HG03469 (cell line): ENCODE measurements around the gene IRF8.
"Not testable (repeated sequence)": the region's sequence is repeated elsewhere in the genome, so short reads cannot be mapped to it uniquely, and the experiment has no call there.

Source experiments
- ATAC-seq: cut with Tn5 transposase; IDR thresholded peaks from one replicate; pipeline ENCODE4 v1.9.1; 2021; ENCODE audit warnings: mild to moderate bottlenecking, moderate library complexity, moderate number of reproducible peaks; ENCODE audit not compliant: unreplicated experiment

Gene IRF8, protein sequence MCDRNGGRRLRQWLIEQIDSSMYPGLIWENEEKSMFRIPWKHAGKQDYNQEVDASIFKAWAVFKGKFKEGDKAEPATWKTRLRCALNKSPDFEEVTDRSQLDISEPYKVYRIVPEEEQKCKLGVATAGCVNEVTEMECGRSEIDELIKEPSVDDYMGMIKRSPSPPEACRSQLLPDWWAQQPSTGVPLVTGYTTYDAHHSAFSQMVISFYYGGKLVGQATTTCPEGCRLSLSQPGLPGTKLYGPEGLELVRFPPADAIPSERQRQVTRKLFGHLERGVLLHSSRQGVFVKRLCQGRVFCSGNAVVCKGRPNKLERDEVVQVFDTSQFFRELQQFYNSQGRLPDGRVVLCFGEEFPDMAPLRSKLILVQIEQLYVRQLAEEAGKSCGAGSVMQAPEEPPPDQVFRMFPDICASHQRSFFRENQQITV

GRCh38 chr16:85898521-85899442 lies at the start of gene IRF8:
TSS of gene IRF8 (plus strand) at chr16:85899162. CDS start at chr16:85903016, 3,854 bp downstream.
- no peak for ATAC-seq

DNA sequence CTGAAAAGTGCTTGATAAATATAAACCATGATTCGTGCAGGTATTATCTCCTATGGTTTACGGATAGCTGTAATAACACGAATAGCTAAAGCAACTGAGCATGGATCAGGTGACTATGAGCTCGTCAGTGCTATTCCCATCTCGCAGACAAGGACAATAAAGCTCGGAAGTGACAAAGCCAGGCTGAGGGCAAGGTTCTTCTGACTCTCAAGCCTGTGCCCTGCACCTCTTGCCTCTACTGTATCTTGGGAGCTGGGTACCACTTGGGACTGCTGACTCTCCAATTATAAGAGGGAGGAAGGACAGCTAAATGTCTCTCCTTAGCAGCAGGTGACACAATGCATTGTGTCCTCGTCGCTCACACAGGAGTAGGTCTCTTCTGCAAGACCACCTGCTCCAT lies 49.6 kb upstream of the IRF8 start:
- ATAC-seq, result no peak

DNA sequence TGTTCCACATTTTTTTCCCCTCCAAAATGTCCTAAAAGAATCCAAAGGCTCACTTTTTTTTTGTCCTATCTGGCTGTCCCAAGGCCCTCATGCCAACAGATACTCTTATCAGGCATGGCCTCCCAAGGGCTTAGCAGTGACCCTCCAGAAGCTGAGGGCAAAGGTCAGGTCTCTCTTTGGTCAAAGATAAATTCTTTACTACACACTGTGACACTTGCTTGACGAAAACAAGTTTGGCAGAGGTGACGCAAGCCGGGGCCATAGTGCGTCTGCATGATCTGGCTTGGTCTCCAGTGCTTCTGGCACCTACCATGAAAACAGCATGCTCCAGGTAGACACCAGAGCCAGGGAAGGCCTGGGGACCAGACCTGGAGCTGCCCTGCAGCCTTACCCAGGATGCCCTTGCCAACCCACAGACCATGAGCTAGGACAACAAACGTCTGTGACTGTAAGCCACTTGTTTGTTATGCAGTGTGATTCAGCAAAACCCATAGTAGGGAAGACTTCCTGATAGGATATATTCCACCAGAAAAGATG lies 48.5 kb upstream of the IRF8 start:
- no peak for ATAC-seq

DNA sequence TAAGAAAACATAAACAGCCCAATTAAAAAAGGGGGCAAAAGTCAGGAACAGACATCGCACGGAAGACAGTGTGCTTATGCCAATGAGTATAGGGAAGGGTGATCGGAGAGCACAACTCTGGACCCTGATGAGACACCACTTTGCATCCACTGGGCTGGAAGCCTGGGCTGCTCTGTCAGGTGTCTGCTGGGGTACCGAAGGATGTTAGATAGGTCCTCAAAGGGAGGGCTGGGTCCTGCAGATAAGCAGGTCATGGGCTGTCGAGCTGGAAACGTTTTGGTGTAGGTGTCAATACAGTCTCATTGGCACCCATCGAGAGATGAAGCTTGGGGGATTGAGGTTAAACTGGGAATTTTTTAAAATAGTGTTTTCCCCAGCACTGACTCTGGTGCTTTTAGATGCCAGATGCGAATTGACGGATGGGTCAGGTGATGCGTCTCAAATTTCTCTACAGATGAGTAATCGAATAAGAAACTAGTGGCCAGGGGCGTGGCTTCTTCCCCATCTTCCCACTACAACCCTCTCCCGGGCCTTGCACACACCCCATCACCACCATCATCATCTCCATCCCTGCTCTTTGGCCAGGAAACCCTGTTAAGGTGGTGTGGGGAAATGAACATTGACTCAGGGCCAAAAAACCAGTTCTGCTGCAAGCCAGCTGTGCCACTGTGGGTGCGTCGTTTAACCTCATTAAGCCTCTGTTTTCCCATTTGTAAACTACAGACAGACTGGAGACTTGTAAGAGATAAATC lies 47.8 kb upstream of the IRF8 start:
- no peak for ATAC-seq

DNA sequence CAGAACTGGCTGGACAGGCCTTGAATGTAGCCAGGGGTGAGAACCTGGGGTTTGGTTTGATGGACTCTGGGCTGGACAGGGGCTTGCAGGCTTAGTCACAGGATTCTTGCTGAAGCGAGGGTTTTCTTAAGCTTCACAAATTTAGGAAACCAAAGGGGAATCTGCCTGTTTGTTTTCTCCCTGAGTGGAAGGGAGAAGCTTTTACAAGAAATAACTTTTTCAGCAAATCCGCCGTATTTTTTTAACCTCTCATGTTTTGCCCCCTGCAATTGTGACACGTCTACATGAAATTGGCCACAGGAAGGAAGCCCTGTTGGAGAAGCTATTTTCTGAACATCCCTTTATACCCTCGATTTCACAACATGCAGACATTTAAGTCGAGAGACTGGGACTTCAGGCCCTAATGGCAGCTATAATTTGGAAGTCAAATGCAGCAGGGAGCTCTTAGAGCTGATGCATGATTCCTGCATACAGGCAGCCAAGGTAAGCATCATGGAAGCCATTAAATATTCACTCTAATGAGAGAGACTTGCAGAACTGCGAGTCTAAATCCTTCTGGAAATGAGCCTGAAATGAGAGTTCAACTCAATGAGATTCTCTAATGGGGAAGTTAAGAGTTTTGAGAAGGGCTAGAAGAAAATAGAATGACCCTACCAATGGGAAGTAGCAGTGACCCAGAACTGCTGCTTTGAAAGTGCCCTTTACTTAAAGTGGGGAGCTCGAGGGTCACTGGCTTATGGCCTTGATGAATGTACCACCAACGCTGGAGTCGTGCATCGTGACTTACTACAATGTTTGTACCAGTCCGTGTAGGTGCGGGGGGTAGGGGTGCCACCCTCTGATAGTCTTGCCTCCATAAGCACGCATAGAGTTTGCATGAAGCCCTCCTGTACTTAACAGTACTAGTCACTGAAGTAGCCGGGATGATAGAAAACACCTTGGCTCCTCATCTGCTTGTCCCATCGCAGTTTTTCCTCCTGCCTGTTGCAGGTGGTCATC lies 45.1 kb upstream of the IRF8 start:
- no peak for ATAC-seq

DNA sequence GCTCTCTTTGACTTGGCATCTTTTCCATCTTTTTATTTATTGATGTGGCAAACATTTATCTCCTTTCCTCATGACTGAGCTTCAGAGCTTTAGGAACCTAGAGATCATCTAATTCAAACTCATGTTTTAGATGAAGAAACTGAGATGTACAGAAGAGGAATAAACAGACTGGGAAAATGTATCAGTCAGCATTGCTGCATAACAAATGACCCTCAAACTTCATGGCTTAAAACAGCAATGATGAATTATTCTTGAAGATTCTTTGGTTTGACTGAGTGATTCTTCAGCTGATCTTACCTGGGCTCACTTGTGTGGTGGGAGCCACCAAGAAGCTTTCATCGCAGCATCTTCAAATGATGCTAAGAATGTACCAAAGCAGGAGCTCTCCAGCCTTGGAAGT lies 44.0 kb upstream of the IRF8 start:
- ATAC-seq, result no peak

DNA sequence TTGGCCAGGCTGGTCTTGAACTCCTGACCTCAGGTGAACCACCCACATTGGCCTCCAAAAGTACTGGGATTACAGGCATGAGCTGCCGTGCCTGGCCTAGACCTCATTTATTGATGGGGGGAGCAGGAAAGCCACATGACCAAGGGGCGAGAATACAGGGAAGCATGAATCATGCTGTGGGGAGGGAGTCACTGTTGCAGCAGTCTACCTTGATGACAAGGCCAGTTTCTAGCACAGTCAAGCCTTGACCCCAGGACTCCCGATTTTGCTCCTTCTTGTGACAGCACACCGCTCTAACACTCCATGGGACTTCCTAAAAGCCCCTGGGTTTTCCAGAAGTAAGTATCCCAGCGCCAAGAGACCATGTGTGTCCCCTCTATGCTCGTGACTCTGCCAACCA lies 42.9 kb upstream of the IRF8 start:
- ATAC-seq, result no peak

DNA sequence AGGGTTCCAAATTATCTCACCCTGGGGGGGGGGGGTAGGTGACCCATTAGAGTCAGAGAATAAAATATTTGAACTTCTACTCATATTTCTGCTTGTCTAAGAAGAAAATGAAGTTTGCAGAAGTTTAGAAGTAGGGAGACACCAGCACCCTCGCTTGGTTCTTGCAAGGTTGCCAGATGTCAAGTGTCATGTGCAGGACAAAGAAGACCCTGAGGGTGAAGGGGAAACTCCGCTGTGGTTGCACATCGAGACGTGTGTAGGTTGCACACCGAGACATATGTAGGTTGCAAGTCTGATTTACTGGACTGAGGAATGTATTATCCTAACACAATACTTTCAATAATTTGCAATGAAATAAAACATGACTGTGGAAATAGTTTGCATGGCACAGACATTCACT lies 42.4 kb upstream of the IRF8 start:
- no peak for ATAC-seq

- ATAC-seq, result no peak
These were observed 41.6 kb upstream of the IRF8 start for GRCh38 chr16:85857406-85857805.

DNA sequence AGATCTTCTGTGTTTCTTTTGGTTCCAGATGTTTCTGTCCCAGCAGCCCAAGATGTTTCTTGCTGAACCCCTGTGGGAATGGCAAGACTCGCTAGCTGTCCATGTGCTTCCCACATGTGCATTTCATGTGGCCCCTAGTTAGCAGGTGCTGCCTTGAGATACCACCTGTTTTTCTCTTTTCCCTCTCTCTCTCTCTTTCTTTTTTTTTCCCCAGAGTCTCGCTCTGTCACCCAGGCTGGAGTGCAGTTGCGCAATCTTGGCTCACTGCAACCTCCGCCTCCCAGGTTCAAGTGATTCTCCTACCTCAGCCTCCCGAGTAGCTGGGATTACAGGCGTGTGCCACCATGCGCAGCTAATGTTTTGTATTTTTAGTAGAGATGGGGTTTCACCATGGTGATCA lies 40.4 kb upstream of the IRF8 start:
- not testable (repeated sequence) for ATAC-seq

DNA sequence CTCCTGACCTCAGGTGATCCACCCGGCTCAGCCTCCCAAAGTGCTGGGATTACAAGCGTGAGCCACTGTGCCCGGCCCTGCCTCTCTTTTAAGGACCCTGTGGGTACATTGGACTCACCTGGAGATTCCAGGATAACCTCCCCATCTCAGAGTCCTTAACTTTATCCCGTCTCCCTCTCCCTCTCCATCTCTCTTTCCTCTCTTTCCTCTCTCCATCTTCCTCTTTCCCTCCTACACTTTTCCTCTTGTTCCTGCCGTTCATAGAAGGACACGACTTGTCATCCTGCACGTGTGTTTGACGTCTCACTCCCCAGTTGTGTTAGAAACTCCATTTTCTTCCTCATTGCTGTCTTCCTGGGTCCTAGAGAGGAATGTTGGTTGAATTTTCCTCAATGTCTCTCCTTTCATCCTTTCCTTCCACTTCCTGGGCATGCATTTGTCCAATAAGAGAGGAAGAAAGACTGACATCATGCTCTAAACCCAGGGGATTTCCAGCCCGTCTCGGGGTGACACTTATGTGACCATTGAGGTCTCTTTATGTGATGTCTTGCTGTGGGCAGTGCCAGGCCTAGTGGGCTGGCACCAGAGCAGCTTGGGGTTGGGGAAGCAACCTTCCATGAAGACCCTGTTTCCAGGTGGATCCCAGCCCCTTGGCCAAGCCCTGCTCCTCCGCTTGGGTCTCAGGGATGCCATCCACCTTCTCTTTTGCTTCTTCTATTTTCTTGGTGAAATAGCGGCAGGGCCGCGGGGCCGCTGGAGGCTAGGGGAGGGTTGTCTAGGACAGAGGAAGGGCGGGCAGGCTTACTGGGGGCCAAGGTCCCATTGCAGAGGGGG lies 39.8 kb upstream of the IRF8 start:
- ATAC-seq, result no peak

DNA sequence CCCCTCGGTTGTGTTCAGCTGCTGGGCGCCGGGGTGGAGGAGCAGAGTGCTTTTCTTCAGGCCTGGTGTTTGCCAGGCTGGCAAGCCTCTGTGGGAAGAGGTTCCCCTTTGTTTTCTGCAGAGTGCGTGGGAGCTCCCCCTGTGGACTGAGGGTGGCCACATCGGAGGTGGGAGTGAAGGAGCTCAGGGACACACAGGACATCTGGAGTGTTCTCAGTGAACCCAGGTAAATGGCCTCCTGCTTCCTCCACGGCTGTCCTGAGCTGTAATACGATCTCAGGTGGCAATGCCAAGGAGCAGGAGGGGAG lies 39.2 kb upstream of the IRF8 start:
- ATAC-seq, result no peak

- ATAC-seq, result no peak
These were observed 38.4 kb upstream of the IRF8 start for GRCh38 chr16:85860413-85861094.

- no peak for ATAC-seq
These were observed 37.7 kb upstream of the IRF8 start for GRCh38 chr16:85861095-85861825.

DNA sequence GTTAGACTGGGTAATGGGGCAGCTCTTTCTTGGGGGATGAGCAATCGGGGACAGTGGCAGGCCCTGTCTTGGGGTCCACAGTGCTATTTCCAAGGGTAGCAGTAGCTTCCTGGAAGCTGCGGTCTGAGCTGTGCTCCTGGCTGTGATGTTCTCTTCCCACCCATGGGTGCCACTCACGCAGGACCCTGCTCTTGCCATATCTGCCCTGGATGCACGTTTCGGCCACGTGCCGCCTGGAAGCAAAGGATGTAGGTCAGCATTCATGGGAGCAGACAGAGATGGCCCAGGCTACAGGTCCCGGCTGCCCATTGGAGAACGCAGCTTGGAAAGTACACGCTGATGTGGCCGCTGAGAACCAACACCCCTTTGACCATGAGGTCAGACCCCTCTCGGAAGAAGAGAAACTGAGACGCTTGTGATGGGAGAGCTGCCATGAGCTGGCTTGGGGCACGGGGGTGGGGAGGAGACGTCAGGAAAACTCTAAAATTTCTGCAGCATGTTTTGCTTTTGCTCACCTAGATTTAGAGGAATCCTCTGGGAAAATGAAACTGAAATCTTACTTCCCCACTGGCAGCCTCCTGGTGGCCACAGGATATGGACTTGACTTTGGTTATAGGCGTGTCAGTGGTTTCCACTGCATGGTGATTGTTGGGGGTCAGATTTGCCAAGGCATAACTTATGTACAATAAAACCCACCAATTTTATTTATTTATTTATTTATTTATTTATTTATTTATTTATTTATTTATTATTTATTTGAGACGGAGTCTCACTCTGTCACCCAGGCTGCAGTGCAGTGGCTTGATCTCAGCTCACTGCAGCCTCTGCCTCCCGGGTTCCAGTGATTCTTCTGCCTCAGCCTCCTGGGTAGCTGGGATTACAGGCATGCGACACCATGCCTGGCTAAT lies 36.2 kb upstream of the IRF8 start:
- no peak for ATAC-seq

DNA sequence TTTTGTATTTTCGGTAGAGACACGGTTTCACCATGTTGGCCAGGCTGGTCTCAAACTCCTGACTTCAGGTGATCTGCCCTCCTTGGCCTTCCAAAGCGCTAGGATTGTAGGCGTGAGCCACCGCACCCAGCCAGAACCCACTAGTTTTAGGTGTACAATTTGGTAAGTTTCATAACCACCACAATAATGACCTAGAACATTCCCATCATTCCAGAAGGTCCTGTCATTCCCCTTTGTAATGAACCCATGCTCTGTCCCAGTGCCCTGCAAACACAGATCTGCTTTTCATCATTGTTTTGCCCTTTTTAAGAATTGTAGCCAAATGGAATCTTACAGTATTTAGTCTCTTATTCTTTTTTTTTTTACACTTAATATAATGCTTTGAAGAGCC lies 35.6 kb upstream of the IRF8 start:
- no peak for ATAC-seq

DNA sequence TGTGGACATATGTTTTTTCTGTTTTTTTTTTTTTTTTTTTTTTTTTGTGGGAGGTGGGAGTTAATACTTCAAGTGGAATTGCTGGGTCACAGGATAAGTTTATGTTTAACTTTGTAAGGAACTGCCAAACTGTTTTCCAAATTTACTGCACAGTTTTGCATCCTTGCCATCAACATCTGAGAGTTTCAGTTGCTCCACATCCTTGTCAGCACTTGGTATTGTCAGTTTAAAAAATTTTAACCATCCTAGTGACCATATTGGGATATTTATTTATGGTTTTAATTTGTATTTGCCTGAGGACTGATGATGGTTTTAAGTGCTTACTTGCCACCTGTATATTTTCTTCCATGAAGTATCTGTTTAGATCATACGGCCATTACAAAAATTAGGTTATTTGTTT lies 34.0 kb upstream of the IRF8 start:
- ATAC-seq, result no peak
